Measurements from ENCODE around the gene TPST2.

Gene TPST2

GRCh38 chr22:26514419-26515161 lies 75.3 kb downstream of the TPST2 start:
- no peak for TF ChIP-seq REST (IDR thresholded peaks at IDR 0.05; ENCODE audit: insufficient read depth in 1 of 2, low read depth in 2 of 2, low read length in 2 of 2)
- TF ChIP-seq POLR2AphosphoS5 (IDR thresholded peaks at IDR 0.05; ENCODE audit: low read depth, low read length), result no peak
- TF ChIP-seq TAF1 (IDR thresholded peaks at IDR 0.05; ENCODE audit: borderline replicate concordance, insufficient read depth, low read length), result no peak
- no peak for TF ChIP-seq FOXP2 (optimal IDR thresholded peaks at IDR 0.05; ENCODE audit: borderline replicate concordance, extremely low read depth, extremely low read length, insufficient read depth)
- no peak for TF ChIP-seq SIN3A (IDR thresholded peaks at IDR 0.05; ENCODE audit: borderline replicate concordance, insufficient read depth, low read length)

- TF ChIP-seq SIN3A (IDR thresholded peaks at IDR 0.05; ENCODE audit: borderline replicate concordance, insufficient read depth, low read length) (no peak), FOXP2 (optimal IDR thresholded peaks at IDR 0.05; ENCODE audit: borderline replicate concordance, extremely low read depth, extremely low read length, insufficient read depth) (no peak), TAF1 (IDR thresholded peaks at IDR 0.05; ENCODE audit: borderline replicate concordance, insufficient read depth, low read length) (no peak)
These were observed 76.1 kb downstream of the TPST2 start for GRCh38 chr22:26513838-26514237.

- TF ChIP-seq FOXP2 (optimal IDR thresholded peaks at IDR 0.05; ENCODE audit: borderline replicate concordance, extremely low read depth, extremely low read length, insufficient read depth) (no peak), REST (IDR thresholded peaks at IDR 0.05; ENCODE audit: insufficient read depth in 1 of 2, low read depth in 2 of 2, low read length in 2 of 2) (no peak), POLR2AphosphoS5 (IDR thresholded peaks at IDR 0.05; ENCODE audit: low read depth, low read length) (peak; percentile 71), TAF1 (IDR thresholded peaks at IDR 0.05; ENCODE audit: borderline replicate concordance, insufficient read depth, low read length) (peak; percentile 64; the same call in 1 of the 2 replicates), SIN3A (IDR thresholded peaks at IDR 0.05; ENCODE audit: borderline replicate concordance, insufficient read depth, low read length) (peak; percentile 82)
These were observed 77.7 kb downstream of the TPST2 start, which contains the start of gene TFIP11 for GRCh38 chr22:26512149-26512793. TSS of gene TFIP11 (minus strand) at chr22:26512473. CDS start at chr22:26510272, 2,201 bp downstream.

GRCh38 chr22:26508148-26508547 lies 81.8 kb downstream of the TPST2 start:
- TF ChIP-seq SIN3A (IDR thresholded peaks at IDR 0.05; ENCODE audit: borderline replicate concordance, insufficient read depth, low read length), result no peak
- no peak for TF ChIP-seq POLR2AphosphoS5 (IDR thresholded peaks at IDR 0.05; ENCODE audit: low read depth, low read length)
- no peak for TF ChIP-seq REST (IDR thresholded peaks at IDR 0.05; ENCODE audit: insufficient read depth in 1 of 2, low read depth in 2 of 2, low read length in 2 of 2)
- no peak for TF ChIP-seq TAF1 (IDR thresholded peaks at IDR 0.05; ENCODE audit: borderline replicate concordance, insufficient read depth, low read length)
- TF ChIP-seq FOXP2 (optimal IDR thresholded peaks at IDR 0.05; ENCODE audit: borderline replicate concordance, extremely low read depth, extremely low read length, insufficient read depth), result no peak

GRCh38 chr22:26503758-26504157 lies 86.2 kb downstream of the TPST2 start:
- TF ChIP-seq TAF1 (IDR thresholded peaks at IDR 0.05; ENCODE audit: borderline replicate concordance, insufficient read depth, low read length) (no peak), FOXP2 (optimal IDR thresholded peaks at IDR 0.05; ENCODE audit: borderline replicate concordance, extremely low read depth, extremely low read length, insufficient read depth) (no peak), POLR2AphosphoS5 (IDR thresholded peaks at IDR 0.05; ENCODE audit: low read depth, low read length) (no peak), SIN3A (IDR thresholded peaks at IDR 0.05; ENCODE audit: borderline replicate concordance, insufficient read depth, low read length) (no peak), REST (IDR thresholded peaks at IDR 0.05; ENCODE audit: insufficient read depth in 1 of 2, low read depth in 2 of 2, low read length in 2 of 2) (no peak)

Data from PFSK-1 (cell line).